AG09319 (cell line): Measurements from ENCODE around the gene CSTF1.

Experiments
- DNase-seq: peaks from one replicate; pipeline ENCODE4 v3.0.0-alpha.2; 2010; ENCODE audit warnings: low read depth; ENCODE audit errors: extremely low read depth
- TF ChIP-seq, protein P1 (sequence below): IDR thresholded peaks from 2 replicates; pipeline ENCODE4 v1.5.1; 2011; ENCODE audit warnings: low read depth, mild to moderate bottlenecking, inconsistent platforms, low read length, moderate library complexity

CSTF1 gene

DNA sequence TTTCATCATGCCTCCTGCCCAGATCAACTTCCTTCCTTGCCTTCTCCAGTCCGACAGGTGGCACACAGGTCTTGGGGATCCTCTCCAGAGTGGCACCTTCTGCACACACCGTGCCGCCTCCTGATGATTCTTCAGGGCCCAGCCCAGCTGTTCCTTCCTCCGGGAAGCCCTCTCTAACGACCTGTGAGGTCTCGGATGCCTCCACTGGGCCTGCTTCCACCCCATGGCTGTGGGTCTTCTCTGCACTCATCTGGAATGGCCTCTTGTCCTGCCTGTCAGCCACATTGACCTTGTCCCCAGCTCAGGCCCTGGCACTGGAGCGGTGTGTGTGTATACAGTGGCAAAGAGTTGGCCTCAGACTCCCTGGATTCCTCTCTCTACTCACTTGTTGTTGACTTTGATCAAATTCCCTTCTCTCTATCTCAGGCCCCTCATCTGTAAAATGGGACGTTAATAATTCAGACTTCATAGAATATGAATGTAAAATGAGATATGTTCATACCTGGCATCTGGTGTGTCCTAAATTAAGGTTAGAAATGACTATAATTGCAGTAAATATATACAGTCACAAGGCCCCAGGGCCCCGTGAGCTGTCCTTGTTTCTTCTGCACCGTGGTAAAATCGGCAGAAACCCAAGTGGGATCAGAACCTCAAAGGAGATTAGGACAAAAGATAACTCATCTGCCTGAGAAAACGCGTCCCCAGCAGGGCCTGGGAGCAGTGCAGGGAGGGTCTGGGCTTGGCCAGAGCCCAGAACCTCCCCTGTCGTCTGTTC lies 32.1 kb upstream of the CSTF1 start:
- no peak for DNase-seq
- TF ChIP-seq, protein P1, sequence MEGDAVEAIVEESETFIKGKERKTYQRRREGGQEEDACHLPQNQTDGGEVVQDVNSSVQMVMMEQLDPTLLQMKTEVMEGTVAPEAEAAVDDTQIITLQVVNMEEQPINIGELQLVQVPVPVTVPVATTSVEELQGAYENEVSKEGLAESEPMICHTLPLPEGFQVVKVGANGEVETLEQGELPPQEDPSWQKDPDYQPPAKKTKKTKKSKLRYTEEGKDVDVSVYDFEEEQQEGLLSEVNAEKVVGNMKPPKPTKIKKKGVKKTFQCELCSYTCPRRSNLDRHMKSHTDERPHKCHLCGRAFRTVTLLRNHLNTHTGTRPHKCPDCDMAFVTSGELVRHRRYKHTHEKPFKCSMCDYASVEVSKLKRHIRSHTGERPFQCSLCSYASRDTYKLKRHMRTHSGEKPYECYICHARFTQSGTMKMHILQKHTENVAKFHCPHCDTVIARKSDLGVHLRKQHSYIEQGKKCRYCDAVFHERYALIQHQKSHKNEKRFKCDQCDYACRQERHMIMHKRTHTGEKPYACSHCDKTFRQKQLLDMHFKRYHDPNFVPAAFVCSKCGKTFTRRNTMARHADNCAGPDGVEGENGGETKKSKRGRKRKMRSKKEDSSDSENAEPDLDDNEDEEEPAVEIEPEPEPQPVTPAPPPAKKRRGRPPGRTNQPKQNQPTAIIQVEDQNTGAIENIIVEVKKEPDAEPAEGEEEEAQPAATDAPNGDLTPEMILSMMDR = no peak

GRCh38 chr20:56360908-56361205 lies 31.6 kb upstream of the CSTF1 start:
- no peak for DNase-seq
- TF ChIP-seq, protein P1 = no peak

GRCh38 chr20:56361900-56362299 lies 30.5 kb upstream of the CSTF1 start:
- no peak for DNase-seq

DNA sequence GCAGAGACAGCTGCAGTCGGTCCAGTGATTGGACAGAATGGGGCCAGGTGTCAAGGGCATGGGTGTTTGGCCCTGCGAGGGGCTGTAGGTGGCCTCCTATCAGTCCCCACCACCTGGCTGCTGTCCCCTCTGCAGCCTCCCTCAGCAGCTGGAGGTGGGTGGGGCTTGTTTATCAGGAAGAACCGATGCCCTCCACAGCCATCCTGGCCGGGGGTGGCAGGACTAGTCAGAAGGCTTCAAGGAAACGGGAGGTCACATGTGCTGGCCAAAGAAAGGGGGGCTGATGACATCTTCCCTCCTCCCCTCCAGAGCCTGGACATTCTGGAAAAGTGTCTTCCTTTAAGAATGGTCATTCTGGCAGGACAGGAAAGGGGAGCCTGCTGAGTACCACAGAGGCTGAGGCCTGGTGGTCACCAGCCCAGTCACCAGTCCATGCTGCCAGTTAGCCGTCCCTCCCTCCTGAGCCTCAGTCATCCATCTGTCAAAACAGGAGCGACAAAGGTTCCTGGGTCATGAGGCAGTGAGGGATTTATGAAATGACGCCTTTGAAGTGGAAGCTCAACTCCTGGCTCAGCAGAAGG lies 29.5 kb upstream of the CSTF1 start:
- TF ChIP-seq, protein P1 = no peak
- DNase-seq = no peak

More at GRCh38 chr20:56361900-56362299, 30.5 kb upstream of the CSTF1 start:
- TF ChIP-seq, protein P1 = no peak

DNA sequence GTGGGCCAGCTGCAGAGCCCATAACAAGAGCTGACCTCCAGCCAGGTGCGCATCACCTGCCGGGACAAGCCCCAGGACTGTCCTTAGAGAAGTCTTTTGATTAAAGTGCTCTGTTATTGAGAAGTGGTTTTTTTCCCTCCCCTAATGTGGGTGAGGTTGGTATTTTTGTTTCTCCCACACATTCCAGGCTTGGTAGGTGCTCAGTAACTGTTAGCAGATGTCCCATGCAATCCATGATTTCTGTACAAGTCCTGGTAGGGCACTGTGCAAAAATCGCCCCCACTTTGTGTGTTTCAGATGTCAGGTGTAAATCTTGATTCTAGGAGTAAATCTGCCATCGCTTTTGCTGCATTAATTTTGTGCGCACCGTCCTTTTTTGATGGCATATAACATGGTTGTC lies 29.0 kb upstream of the CSTF1 start:
- TF ChIP-seq, protein P1 = no peak
- no peak for DNase-seq

GRCh38 chr20:56368351-56369134 lies 23.9 kb upstream of the CSTF1 start:
- TF ChIP-seq, protein P1 = no peak
- DNase-seq = no peak

- no peak for DNase-seq
- TF ChIP-seq, protein P1 = no peak
These were observed 23.3 kb upstream of the CSTF1 start for GRCh38 chr20:56369179-56369578.
